PFSK-1 (cell line): ENCODE data around the gene PUM2.

Experiments used
- FOXP2 ChIP-seq: optimal IDR thresholded peaks from 2 replicates; pipeline ENCODE3; 2011; ENCODE audit warnings: borderline replicate concordance, control low read depth, inconsistent platforms; ENCODE audit not compliant: insufficient read depth; ENCODE audit errors: extremely low read length, extremely low read depth
- POLR2AphosphoS5 ChIP-seq: IDR thresholded peaks from 2 replicates; pipeline ENCODE4 v1.6.1; 2012; ENCODE audit warnings: low read depth, mild to moderate bottlenecking, control low read depth, low read length, moderate library complexity
- REST ChIP-seq, 2 experiments: IDR thresholded peaks; 2 replicates each; pipeline versions ENCODE4 v1.6.1 to v1.8.0; 2011 to 2012; ENCODE audit warnings: low read depth in 2 of 2, low read length in 2 of 2, control low read depth in 1 of 2, inconsistent platforms in 1 of 2, mild to moderate bottlenecking in 1 of 2, moderate library complexity in 1 of 2; ENCODE audit not compliant: insufficient read depth in 1 of 2
- SIN3A ChIP-seq: IDR thresholded peaks from 2 replicates; pipeline ENCODE4 v1.6.1; 2012; ENCODE audit warnings: mild to moderate bottlenecking, low read length, moderate library complexity, borderline replicate concordance; ENCODE audit not compliant: insufficient read depth
- TAF1 ChIP-seq: IDR thresholded peaks from 2 replicates; pipeline ENCODE4 v1.6.1; 2012; ENCODE audit warnings: low read length, control low read depth, borderline replicate concordance; ENCODE audit not compliant: insufficient read depth

Gene PUM2

DNA sequence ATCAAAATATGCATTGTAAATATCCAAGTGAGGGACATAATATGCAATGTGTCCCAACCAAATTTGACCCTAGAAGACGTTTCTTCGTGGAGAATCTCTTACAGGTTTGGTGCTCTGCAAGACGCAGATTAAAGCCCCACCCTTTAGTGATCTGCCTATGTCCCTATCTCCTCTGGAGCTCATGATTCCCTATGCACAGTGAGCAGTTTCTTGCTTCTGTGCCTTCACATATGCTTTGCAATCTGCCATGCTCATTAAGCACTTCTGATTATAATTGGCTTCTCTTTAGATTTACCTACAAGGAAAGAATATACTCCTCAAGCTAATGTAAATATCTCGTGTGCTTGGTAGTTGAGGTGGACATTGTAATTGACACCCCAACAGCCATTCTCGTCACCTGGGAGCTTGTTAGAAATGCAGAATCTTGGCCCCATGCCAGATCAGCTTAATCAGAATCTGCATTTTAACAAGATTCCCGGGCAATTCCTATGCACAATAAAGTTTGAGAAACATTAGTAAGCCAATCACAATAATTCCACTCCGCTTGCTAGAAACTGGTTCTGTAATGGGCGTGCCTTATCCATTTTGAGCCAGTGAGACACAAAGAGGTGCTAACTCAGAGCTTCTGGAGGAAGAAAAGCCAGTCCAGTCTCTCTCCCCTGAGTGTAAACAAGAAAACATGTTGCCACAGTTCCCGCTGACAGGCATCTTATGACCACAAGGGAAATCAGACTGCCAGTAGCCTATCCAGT is 2.8 kb upstream of the PUM2 start:
- TF ChIP-seq SIN3A, result no peak
- no peak for TF ChIP-seq TAF1
- TF ChIP-seq REST (IDR thresholded peaks at IDR 0.05; ENCODE audit: insufficient read depth in 1 of 2, low read depth in 2 of 2, low read length in 2 of 2), result no peak
- no peak for TF ChIP-seq FOXP2
- no peak for TF ChIP-seq POLR2AphosphoS5

GRCh38 chr2:20352581-20353216 is 2.1 kb upstream of the PUM2 start:
- no peak for TF ChIP-seq SIN3A
- no peak for TF ChIP-seq REST (IDR thresholded peaks at IDR 0.05; ENCODE audit: insufficient read depth in 1 of 2, low read depth in 2 of 2, low read length in 2 of 2)
- TF ChIP-seq TAF1, result no peak
- no peak for TF ChIP-seq FOXP2
- no peak for TF ChIP-seq POLR2AphosphoS5

DNA sequence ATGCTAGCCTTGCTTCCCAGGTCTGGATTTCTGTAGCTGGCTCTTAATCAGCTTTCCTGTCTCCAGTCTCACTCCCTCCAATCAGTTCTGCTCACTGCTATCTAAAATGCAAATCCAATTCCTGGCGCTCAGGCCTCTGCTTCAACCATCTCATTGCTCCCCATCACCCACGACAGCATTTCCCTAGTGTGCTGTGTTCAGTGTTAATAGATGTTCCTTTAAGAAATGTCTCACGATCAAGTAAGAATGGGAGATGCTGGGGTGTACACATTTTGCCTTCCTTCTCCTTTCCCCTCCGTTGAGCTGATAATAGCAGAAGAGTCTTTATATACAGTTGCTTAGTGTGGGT is 1.6 kb upstream of the PUM2 start:
- no peak for TF ChIP-seq TAF1
- TF ChIP-seq SIN3A, result no peak
- no peak for TF ChIP-seq REST (IDR thresholded peaks at IDR 0.05; ENCODE audit: insufficient read depth in 1 of 2, low read depth in 2 of 2, low read length in 2 of 2)
- no peak for TF ChIP-seq FOXP2
- TF ChIP-seq POLR2AphosphoS5, result no peak

GRCh38 chr2:20351555-20352229 is 1.0 kb upstream of the PUM2 start:
- TF ChIP-seq REST (IDR thresholded peaks at IDR 0.05; ENCODE audit: insufficient read depth in 1 of 2, low read depth in 2 of 2, low read length in 2 of 2) (no peak), SIN3A (no peak), TAF1 (no peak), POLR2AphosphoS5 (no peak), FOXP2 (no peak)
